ENCODE data around the gene ZNF184. TPM values are rescaled to one million over a fixed set of nuclear protein-coding genes. Genes with fewer than 3 reads are reported as not detected.

The ZNF184 gene
- total and polyA plus RNA-seq, 10 of the 15 experiments (the other 5 are each of a cell fraction or from before 2014, with no cell fraction given), result 4.1 to 15.1 (median 8.3) TPM

GRCh38 chr6:27414996-27415395 lies 57.9 kb downstream of the ZNF184 start (continued):
- TF ChIP-seq, protein P1, sequence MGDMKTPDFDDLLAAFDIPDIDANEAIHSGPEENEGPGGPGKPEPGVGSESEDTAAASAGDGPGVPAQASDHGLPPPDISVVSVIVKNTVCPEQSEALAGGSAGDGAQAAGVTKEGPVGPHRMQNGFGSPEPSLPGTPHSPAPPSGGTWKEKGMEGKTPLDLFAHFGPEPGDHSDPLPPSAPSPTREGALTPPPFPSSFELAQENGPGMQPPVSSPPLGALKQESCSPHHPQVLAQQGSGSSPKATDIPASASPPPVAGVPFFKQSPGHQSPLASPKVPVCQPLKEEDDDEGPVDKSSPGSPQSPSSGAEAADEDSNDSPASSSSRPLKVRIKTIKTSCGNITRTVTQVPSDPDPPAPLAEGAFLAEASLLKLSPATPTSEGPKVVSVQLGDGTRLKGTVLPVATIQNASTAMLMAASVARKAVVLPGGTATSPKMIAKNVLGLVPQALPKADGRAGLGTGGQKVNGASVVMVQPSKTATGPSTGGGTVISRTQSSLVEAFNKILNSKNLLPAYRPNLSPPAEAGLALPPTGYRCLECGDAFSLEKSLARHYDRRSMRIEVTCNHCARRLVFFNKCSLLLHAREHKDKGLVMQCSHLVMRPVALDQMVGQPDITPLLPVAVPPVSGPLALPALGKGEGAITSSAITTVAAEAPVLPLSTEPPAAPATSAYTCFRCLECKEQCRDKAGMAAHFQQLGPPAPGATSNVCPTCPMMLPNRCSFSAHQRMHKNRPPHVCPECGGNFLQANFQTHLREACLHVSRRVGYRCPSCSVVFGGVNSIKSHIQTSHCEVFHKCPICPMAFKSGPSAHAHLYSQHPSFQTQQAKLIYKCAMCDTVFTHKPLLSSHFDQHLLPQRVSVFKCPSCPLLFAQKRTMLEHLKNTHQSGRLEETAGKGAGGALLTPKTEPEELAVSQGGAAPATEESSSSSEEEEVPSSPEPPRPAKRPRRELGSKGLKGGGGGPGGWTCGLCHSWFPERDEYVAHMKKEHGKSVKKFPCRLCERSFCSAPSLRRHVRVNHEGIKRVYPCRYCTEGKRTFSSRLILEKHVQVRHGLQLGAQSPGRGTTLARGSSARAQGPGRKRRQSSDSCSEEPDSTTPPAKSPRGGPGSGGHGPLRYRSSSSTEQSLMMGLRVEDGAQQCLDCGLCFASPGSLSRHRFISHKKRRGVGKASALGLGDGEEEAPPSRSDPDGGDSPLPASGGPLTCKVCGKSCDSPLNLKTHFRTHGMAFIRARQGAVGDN (IDR thresholded peaks at IDR 0.05), result no peak
- TF ChIP-seq CEBPB (IDR thresholded peaks at IDR 0.05; ENCODE audit: borderline replicate concordance in 1 of 2, low read depth in 2 of 2, low read length in 2 of 2), result no peak
- TF ChIP-seq, protein P2, sequence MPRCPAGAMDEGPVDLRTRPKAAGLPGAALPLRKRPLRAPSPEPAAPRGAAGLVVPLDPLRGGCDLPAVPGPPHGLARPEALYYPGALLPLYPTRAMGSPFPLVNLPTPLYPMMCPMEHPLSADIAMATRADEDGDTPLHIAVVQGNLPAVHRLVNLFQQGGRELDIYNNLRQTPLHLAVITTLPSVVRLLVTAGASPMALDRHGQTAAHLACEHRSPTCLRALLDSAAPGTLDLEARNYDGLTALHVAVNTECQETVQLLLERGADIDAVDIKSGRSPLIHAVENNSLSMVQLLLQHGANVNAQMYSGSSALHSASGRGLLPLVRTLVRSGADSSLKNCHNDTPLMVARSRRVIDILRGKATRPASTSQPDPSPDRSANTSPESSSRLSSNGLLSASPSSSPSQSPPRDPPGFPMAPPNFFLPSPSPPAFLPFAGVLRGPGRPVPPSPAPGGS (IDR thresholded peaks at IDR 0.05; ENCODE audit: borderline replicate concordance, insufficient read depth, low read depth, low read length, poor library complexity, severe bottlenecking), result no peak
- TF ChIP-seq BRCA1 (IDR thresholded peaks at IDR 0.05; ENCODE audit: low read depth, low read length), result no peak
- TF ChIP-seq SIX5 (IDR thresholded peaks at IDR 0.05; ENCODE audit: low read depth, low read length, severe bottlenecking), result no peak

DNA sequence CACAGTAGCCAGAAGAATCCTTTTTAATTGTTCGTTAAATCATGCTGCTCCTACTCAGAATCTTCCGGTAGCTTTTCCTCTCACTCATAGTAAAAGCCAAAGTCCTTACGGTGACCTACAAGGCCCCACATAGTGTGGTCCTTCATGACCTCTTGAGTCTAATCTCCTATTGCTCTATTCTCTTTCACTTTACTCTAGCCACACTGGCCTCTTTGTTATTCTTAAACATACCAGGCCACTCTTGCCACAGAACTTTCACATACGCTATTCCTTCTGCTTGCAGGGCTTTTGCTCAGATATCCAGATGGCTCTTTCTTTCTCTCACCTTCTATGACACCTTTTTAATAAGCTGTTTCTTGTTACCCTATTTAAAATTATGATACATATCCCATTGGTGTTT lies 58.6 kb downstream of the ZNF184 start:
- Histone ChIP-seq H4K20me1 (ENCODE audit: control insufficient read depth, insufficient read depth) (no peaks in the 10 kb centered on the region), H3K79me2 (ENCODE audit: control insufficient read depth, insufficient read depth, low read length) (no peaks in the 10 kb centered on the region), H3K4me2 (ENCODE audit: control insufficient read depth, insufficient read depth) (no peak overlapping the region), H3K4me1 (ENCODE audit: control insufficient read depth, insufficient read depth, low read length) (no peaks in the 10 kb centered on the region), H3K9me3 (replicated peaks; ENCODE audit: control insufficient read depth, insufficient read depth, low read length) (no peaks in the 10 kb centered on the region; the same call in 2 of the 3 replicates), H3K36me3 (ENCODE audit: control insufficient read depth in 2 of 2, insufficient read depth in 2 of 2, low read length in 1 of 2) (no peaks in the 10 kb centered on the region), H3K27ac (ENCODE audit: control insufficient read depth, insufficient read depth) (no peak overlapping the region), H3K4me3 (no peak overlapping the region), H2AFZ (ENCODE audit: control insufficient read depth, low read depth, low read length) (no peak overlapping the region), H3K9ac (ENCODE audit: control insufficient read depth, insufficient read depth, low read length) (no peak overlapping the region), H3K27me3 (replicated peaks in 1 of 2; ENCODE audit: control insufficient read depth in 2 of 2, insufficient read depth in 2 of 2, low read length in 1 of 2) (no peaks in the 10 kb centered on the region)
- WGBS (ENCODE audit: insufficient coverage, insufficient replicate concordance, low lambda C conversion rate, missing lambda C conversion rate), result 73% methylated on average over 4 of the region's 4 CpGs
- ATAC-seq (no peak), DNase-seq (ENCODE audit: low read depth, low spot score) (no peak), FAIRE-seq (no peak)
- ChIA-PET SMC1A (ENCODE audit: uncharacterized antibody, unreplicated experiment) (no interaction called here), RAD21 (ENCODE audit: unreplicated experiment) (no interaction called here), CTCF (no interaction called here), POLR2A (no interaction called here)
- no TSS peak for BruUV-seq (replicated peaks)
- in situ Hi-C loops (cut with MboI) (no loop called here), intact Hi-C loops (cut with micrococcal nuclease; ENCODE audit: unreplicated experiment) (no loop called here)
- TF ChIP-seq MTA3 (IDR thresholded peaks at IDR 0.05; ENCODE audit: borderline replicate concordance, low read length) (no peak), CHD1 (IDR thresholded peaks at IDR 0.05; ENCODE audit: low read depth, low read length) (no peak), BHLHE40 (IDR thresholded peaks at IDR 0.05; ENCODE audit: borderline replicate concordance in 1 of 2, low read depth in 2 of 2, low read length in 1 of 2) (no peak), GATAD2B (conservative IDR thresholded peaks at IDR 0.05; ENCODE audit: low read depth) (no peak), MEF2B (IDR thresholded peaks at IDR 0.05; ENCODE audit: partially characterized antibody, poor library complexity, severe bottlenecking) (no peak), KDM1A (IDR thresholded peaks at IDR 0.05; ENCODE audit: borderline replicate concordance) (no peak)
- TF ChIP-seq, protein P3, sequence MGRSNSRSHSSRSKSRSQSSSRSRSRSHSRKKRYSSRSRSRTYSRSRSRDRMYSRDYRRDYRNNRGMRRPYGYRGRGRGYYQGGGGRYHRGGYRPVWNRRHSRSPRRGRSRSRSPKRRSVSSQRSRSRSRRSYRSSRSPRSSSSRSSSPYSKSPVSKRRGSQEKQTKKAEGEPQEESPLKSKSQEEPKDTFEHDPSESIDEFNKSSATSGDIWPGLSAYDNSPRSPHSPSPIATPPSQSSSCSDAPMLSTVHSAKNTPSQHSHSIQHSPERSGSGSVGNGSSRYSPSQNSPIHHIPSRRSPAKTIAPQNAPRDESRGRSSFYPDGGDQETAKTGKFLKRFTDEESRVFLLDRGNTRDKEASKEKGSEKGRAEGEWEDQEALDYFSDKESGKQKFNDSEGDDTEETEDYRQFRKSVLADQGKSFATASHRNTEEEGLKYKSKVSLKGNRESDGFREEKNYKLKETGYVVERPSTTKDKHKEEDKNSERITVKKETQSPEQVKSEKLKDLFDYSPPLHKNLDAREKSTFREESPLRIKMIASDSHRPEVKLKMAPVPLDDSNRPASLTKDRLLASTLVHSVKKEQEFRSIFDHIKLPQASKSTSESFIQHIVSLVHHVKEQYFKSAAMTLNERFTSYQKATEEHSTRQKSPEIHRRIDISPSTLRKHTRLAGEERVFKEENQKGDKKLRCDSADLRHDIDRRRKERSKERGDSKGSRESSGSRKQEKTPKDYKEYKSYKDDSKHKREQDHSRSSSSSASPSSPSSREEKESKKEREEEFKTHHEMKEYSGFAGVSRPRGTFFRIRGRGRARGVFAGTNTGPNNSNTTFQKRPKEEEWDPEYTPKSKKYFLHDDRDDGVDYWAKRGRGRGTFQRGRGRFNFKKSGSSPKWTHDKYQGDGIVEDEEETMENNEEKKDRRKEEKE (IDR thresholded peaks at IDR 0.05), result no peak

All from GM12878 (cell line).